ENCODE measurements around the gene RNF223. TPM values are rescaled to one million over a fixed set of nuclear protein-coding genes. Genes with fewer than 3 reads are reported as not detected.

RNF223 gene
- total RNA-seq, 1 experiment from 2014 or later, result not detected

- Histone ChIP-seq H3K23me2 (ENCODE audit: insufficient read length, low read depth, low read length, poor library complexity, severe bottlenecking) (no peaks in the 10 kb centered on the region), H2BK12ac (ENCODE audit: insufficient read length, low read depth, low read length) (no peak overlapping the region), H3K4me2 (ENCODE audit: insufficient read depth, insufficient read length, low read length) (no peak overlapping the region), H3K79me1 (ENCODE audit: insufficient read depth, low read depth, low read length, poor library complexity, severe bottlenecking) (no peaks in the 10 kb centered on the region), H3K4ac (ENCODE audit: low read depth, low read length) (no peak overlapping the region), H2BK5ac (ENCODE audit: insufficient read length, low read length) (no peak overlapping the region), H2AFZ (ENCODE audit: low read length) (no peak overlapping the region), H3K9ac (ENCODE audit: extremely low read depth, insufficient read length, low read length) (no peak overlapping the region), H3K9me3 (ENCODE audit: control insufficient read depth, low read depth, low read length) (peaks cover 7% of the 10 kb centered on the region), H3T11ph (ENCODE audit: low read length) (no peak overlapping the region), H3K23ac (ENCODE audit: insufficient read length, low read depth, low read length) (no peak overlapping the region), H3K56ac (ENCODE audit: insufficient read length, low read depth, low read length) (no peak overlapping the region), H3K14ac (ENCODE audit: insufficient read depth, low read length) (no peak overlapping the region), H4K5ac (ENCODE audit: insufficient read length, low read depth, low read length) (no peak overlapping the region), H4K91ac (ENCODE audit: insufficient read length, low read depth, low read length) (no peak overlapping the region), H3K27ac (ENCODE audit: insufficient read length, low read depth, low read length) (no peak overlapping the region), H4K20me1 (ENCODE audit: control insufficient read depth, insufficient read depth, insufficient read length) (no peaks in the 10 kb centered on the region), H3K18ac (ENCODE audit: insufficient read length, low read depth, low read length) (no peak overlapping the region), H3K79me2 (ENCODE audit: insufficient read depth, low read length) (no peaks in the 10 kb centered on the region), H2BK120ac (ENCODE audit: low read depth, low read length, poor library complexity, severe bottlenecking) (no peak overlapping the region), H3K4me1 (ENCODE audit: insufficient read depth, low read length) (no peaks in the 10 kb centered on the region), H2BK20ac (ENCODE audit: low read depth, low read length, poor library complexity, severe bottlenecking) (no peak overlapping the region), H4K8ac (replicated peaks; ENCODE audit: insufficient read length, low read depth, low read length) (no peak overlapping the region), H2AK5ac (ENCODE audit: insufficient read length, low read length) (no peak overlapping the region), H2BK15ac (ENCODE audit: low read depth, low read length) (no peak overlapping the region), H3K27me3 (ENCODE audit: insufficient read depth, low read length) (no peaks in the 10 kb centered on the region)
- H3K36me3 Mint-ChIP-seq (ENCODE audit: insufficient read depth in 1 of 3, low read depth in 3 of 3), result peaks cover 14 to 31% (median 19%) of the 10 kb centered on the region in 3 experiments
- peaks cover 30 to 45% of the 10 kb centered on the region in 2 experiments for H3K9me3 Mint-ChIP-seq
- no peak overlapping the region for H3K27ac Mint-ChIP-seq
- no CpG with 5 or more reads among the region's 7 CpGs for WGBS (ENCODE audit: extremely low coverage, insufficient read length, low lambda C conversion rate)
- TF ChIP-seq, protein P1, sequence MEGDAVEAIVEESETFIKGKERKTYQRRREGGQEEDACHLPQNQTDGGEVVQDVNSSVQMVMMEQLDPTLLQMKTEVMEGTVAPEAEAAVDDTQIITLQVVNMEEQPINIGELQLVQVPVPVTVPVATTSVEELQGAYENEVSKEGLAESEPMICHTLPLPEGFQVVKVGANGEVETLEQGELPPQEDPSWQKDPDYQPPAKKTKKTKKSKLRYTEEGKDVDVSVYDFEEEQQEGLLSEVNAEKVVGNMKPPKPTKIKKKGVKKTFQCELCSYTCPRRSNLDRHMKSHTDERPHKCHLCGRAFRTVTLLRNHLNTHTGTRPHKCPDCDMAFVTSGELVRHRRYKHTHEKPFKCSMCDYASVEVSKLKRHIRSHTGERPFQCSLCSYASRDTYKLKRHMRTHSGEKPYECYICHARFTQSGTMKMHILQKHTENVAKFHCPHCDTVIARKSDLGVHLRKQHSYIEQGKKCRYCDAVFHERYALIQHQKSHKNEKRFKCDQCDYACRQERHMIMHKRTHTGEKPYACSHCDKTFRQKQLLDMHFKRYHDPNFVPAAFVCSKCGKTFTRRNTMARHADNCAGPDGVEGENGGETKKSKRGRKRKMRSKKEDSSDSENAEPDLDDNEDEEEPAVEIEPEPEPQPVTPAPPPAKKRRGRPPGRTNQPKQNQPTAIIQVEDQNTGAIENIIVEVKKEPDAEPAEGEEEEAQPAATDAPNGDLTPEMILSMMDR (conservative IDR thresholded peaks at IDR 0.05), result no peak
- no peaks in the 10 kb centered on the region for H3K4me1 Mint-ChIP-seq
- no peak for DNase-seq
- no peak overlapping the region for H3K4me3 Mint-ChIP-seq
- peaks cover 26% of the 10 kb centered on the region for H3K27me3 Mint-ChIP-seq (ENCODE audit: low read depth)
Observed at GRCh38 chr1:1101503-1101902, 27.4 kb upstream of the RNF223 start.
